K562 treated with DMSO at 1 percent for 4 hours (cell line): ENCODE data around the gene AGAP5. TPM values are rescaled to one million over a fixed set of nuclear protein-coding genes. Genes with fewer than 3 reads are reported as not detected.

Experiments
- total RNA-seq: library from RNA; unstranded; fragments of 300-600 nt; gene quantifications from 2 replicates; pipeline ENCODE4 v1.2.3, GENCODE V29; 2022; ENCODE audit not compliant: insufficient read depth

Gene AGAP5
- total RNA-seq: 8.2 and 11.9 TPM in 2 replicates

GRCh38 chr10:73697675-73698159, at the start of gene AGAP5:
Gene AGAP5, minus strand, starts transcription at chr10:73698109. Its CDS starts 354 bp downstream, at chr10:73697755.

GRCh38 chr10:73743905-73744663, 46.2 kb upstream of the AGAP5 start, which contains the start of gene SEC24C:
Gene SEC24C, plus strand, starts transcription at chr10:73744372. Its CDS starts 2,461 bp downstream, at chr10:73746833.

GRCh38 chr10:73655990-73656298, 42.0 kb downstream of the AGAP5 start, which contains the start of gene SYNPO2L:
Gene SYNPO2L, minus strand, starts transcription at chr10:73656029. Its CDS starts 107 bp downstream, at chr10:73655922.

GRCh38 chr10:73641328-73642060, 56.4 kb downstream of the AGAP5 start, which contains the start of gene MYOZ1:
Gene MYOZ1, minus strand, starts transcription at chr10:73641474. Its CDS starts 1,457 bp downstream, at chr10:73640017.

Other genes with a start within 250 kb of the AGAP5 start
- gene PPP3CB, start 202.1 kb downstream of the AGAP5 start, total RNA-seq: 15.7 and 16.5 TPM in 2 replicates
- gene USP54, start 106.8 kb downstream of the AGAP5 start, total RNA-seq: 12.0 and 12.4 TPM in 2 replicates
- gene MYOZ1, start 56.6 kb downstream of the AGAP5 start, total RNA-seq: not detected in 2 replicates
- not detected in 2 replicates for gene SYNPO2L, start 42.1 kb downstream of the AGAP5 start, total RNA-seq
- 117 and 145 TPM in 2 replicates for gene SEC24C, start 46.3 kb upstream of the AGAP5 start, total RNA-seq
- gene CHCHD1, start 83.9 kb upstream of the AGAP5 start, total RNA-seq: 55.4 and 66.7 TPM in 2 replicates
- 66.7 and 94.8 TPM in 2 replicates for gene ZSWIM8, start 87.5 kb upstream of the AGAP5 start, total RNA-seq
- gene NDST2, start 113.5 kb upstream of the AGAP5 start, total RNA-seq: 65.9 and 73.9 TPM in 2 replicates
- 40.8 and 52.4 TPM in 2 replicates for gene CAMK2G, start 176.4 kb upstream of the AGAP5 start, total RNA-seq
- gene PLAU, start 213.0 kb upstream of the AGAP5 start, total RNA-seq: 20.4 and 29.5 TPM in 2 replicates